GM19238 (cell line): ENCODE data around the gene PALLD.

Experiments used
- DNase-seq: peaks from one replicate; pipeline ENCODE4 v3.0.0; 2011; ENCODE audit warnings: low spot score; ENCODE audit not compliant: insufficient read length

PALLD gene

GRCh38 chr4:168524897-168525296 is 28.0 kb downstream of the PALLD start:
- no peak for DNase-seq

- no peak for DNase-seq
Observed at GRCh38 chr4:168527560-168527959, 30.7 kb downstream of the PALLD start.

GRCh38 chr4:168528131-168528949 is 31.5 kb downstream of the PALLD start:
- DNase-seq: no peak

- no peak for DNase-seq
Observed at GRCh38 chr4:168529257-168529656, 32.4 kb downstream of the PALLD start.

- DNase-seq: no peak
Observed at GRCh38 chr4:168531305-168531704, 34.5 kb downstream of the PALLD start.

GRCh38 chr4:168534535-168534934 is 37.7 kb downstream of the PALLD start:
- no peak for DNase-seq

GRCh38 chr4:168535689-168536088 is 38.8 kb downstream of the PALLD start:
- DNase-seq: no peak

GRCh38 chr4:168536448-168536847 is 39.6 kb downstream of the PALLD start:
- DNase-seq: no peak

GRCh38 chr4:168537086-168537485 is 40.2 kb downstream of the PALLD start:
- no peak for DNase-seq

- no peak for DNase-seq
Observed at GRCh38 chr4:168537571-168537970, 40.7 kb downstream of the PALLD start.

- DNase-seq: no peak
Observed at GRCh38 chr4:168538632-168539031, 41.8 kb downstream of the PALLD start.

- DNase-seq: no peak
Observed at GRCh38 chr4:168540086-168540485, 43.2 kb downstream of the PALLD start.

GRCh38 chr4:168540503-168541265 is 43.8 kb downstream of the PALLD start:
- DNase-seq: no peak

GRCh38 chr4:168541266-168541953 is 44.6 kb downstream of the PALLD start:
- DNase-seq: no peak

- DNase-seq: no peak
Observed at GRCh38 chr4:168549143-168549542, 52.3 kb downstream of the PALLD start.

GRCh38 chr4:168550064-168550766 is 53.4 kb downstream of the PALLD start:
- DNase-seq: no peak

GRCh38 chr4:168551211-168551610 is 54.4 kb downstream of the PALLD start:
- no peak for DNase-seq

- no peak for DNase-seq
Observed at GRCh38 chr4:168551945-168552695, 55.3 kb downstream of the PALLD start.

- DNase-seq: no peak
Observed at GRCh38 chr4:168553714-168554370, 57.0 kb downstream of the PALLD start.

GRCh38 chr4:168555437-168555836 is 58.6 kb downstream of the PALLD start:
- no peak for DNase-seq
